HCT116 (cell line): ENCODE data around the gene UBASH3B. TPM values are rescaled to one million over a fixed set of nuclear protein-coding genes. Genes with fewer than 3 reads are reported as not detected.

ENCODE experiments used
- ATAC-seq: fragments of 200-7000 bp; cut with Tn5 transposase; 2 replicates; pipeline ENCODE4 v1.9.1; 2020; ENCODE audit warnings: mild to moderate bottlenecking, moderate library complexity
- BruUV-seq: library from RNA; stranded (reverse); fragments of 400-500 nt; replicated peaks from 2 replicates; lab custom pipeline; 2021; lab: Mats Ljungman, UMichigan
- CTCF ChIA-PET: fragments of 300-600 bp; sonication (Branson Sonifier 250); formaldehyde crosslinking; loops from one replicate; lab custom pipeline; 2021; ENCODE audit warnings: antibody characterized with exemption; lab: Charles Lee
- POLR2A ChIA-PET: fragments of 300-600, 350-600 bp; sonication (Branson Sonifier 250); formaldehyde crosslinking; loops from one replicate; lab custom pipeline; 2021; ENCODE audit warnings: antibody characterized with exemption; lab: Charles Lee
- RAD21 ChIA-PET, 2 experiments: fragments of 300-600 bp; sonication (Branson Sonifier 250); formaldehyde crosslinking; loops; one replicate each; lab custom pipeline; 2023; ENCODE audit warnings: low total read pairs in 2 of 2; ENCODE audit not compliant: uncharacterized antibody in 2 of 2, unreplicated experiment in 2 of 2, low non-redundant PET in 1 of 2; lab: Charles Lee
- DNase-seq: peaks from one replicate; pipeline ENCODE4 v3.0.0-alpha.2; 2010; ENCODE audit warnings: low read depth, low spot score
- H2AFZ ChIP-seq: fragments of 200-600 bp; shearing (Covaris generic), sonication (generic); 2 replicates; pipeline ENCODE4 v1.6.1; 2017; ENCODE audit warnings: low read depth, mixed run types, mixed read lengths, antibody characterized with exemption, low read length; ENCODE audit not compliant: poor library complexity, severe bottlenecking
- H3K27ac ChIP-seq: 2 replicates; pipeline ENCODE4 v1.5.1; 2012; ENCODE audit warnings: low read depth, low read length
- H3K27me3 ChIP-seq: fragments of 200-600 bp; sonication (generic); 2 replicates; pipeline ENCODE4 v1.6.1; 2016; ENCODE audit warnings: mixed run types, low read length, mixed read lengths; ENCODE audit not compliant: insufficient read depth
- H3K36me3 ChIP-seq, 2 experiments: fragments of 200-500 bp in 1 of 2; fragments of 200-600 bp in 1 of 2; sonication (Bioruptor generic) in 1 of 2; sonication (generic) in 1 of 2; 2 replicates each; pipeline versions ENCODE4 v1.5.1 to v1.6.1; 2014 to 2016; ENCODE audit warnings: low read length in 2 of 2, inconsistent platforms in 1 of 2, mixed read lengths in 1 of 2, mixed run types in 1 of 2; ENCODE audit not compliant: insufficient read depth in 2 of 2, control insufficient read depth in 1 of 2
- H3K4me1 ChIP-seq, 2 experiments: fragments of 200-600 bp in 1 of 2; sonication (generic) in 1 of 2; 2 replicates each; pipeline versions ENCODE4 v1.5.1 to v1.6.1; 2012 to 2017; ENCODE audit warnings: low read length in 2 of 2, inconsistent platforms in 1 of 2, mild to moderate bottlenecking in 1 of 2, mixed read lengths in 1 of 2, mixed run types in 1 of 2, moderate library complexity in 1 of 2; ENCODE audit not compliant: insufficient read depth in 2 of 2, control insufficient read depth in 1 of 2
- H3K4me2 ChIP-seq: fragments of 200-600 bp; sonication (generic); 2 replicates; pipeline ENCODE4 v1.6.1; 2017; ENCODE audit warnings: mixed run types, low read length, mixed read lengths
- H3K4me3 ChIP-seq, 2 experiments: fragments of 200-600 bp in 1 of 2; sonication (generic) in 1 of 2; replicated peaks in 1 of 2; 2 replicates each; pipeline ENCODE4 v1.5.1; 2011 to 2016; ENCODE audit warnings: low read length in 2 of 2, control low read depth in 1 of 2, low read depth in 1 of 2, mild to moderate bottlenecking in 1 of 2, mixed read lengths in 1 of 2, mixed run types in 1 of 2
- H3K79me2 ChIP-seq: fragments of 200-600 bp; sonication (generic); 2 replicates; pipeline ENCODE4 v1.6.1; 2017; ENCODE audit warnings: mild to moderate bottlenecking, mixed run types, low read length, moderate library complexity, mixed read lengths; ENCODE audit not compliant: insufficient read depth
- H3K9ac ChIP-seq: fragments of 200-600 bp; sonication (generic); 2 replicates; pipeline ENCODE4 v1.6.1; 2016; ENCODE audit warnings: low read length, mixed read lengths
- H3K9me2 ChIP-seq: fragments of 200-600 bp; sonication (generic), shearing (Covaris generic); 2 replicates; pipeline ENCODE4 v1.6.1; 2017; ENCODE audit warnings: mixed run types, mild to moderate bottlenecking, moderate library complexity; ENCODE audit not compliant: insufficient read depth
- H3K9me3 ChIP-seq, 2 experiments: fragments of 200-500 bp in 1 of 2; fragments of 200-600 bp in 1 of 2; sonication (Bioruptor generic) in 1 of 2; sonication (generic) in 1 of 2; 2 replicates each; pipeline ENCODE4 v1.6.1; 2014 to 2017; ENCODE audit warnings: low read length in 2 of 2, mixed read lengths in 2 of 2, inconsistent platforms in 1 of 2, low read depth in 1 of 2, mild to moderate bottlenecking in 1 of 2, mixed run types in 1 of 2, moderate library complexity in 1 of 2; ENCODE audit not compliant: control insufficient read depth in 1 of 2, insufficient read depth in 1 of 2
- H4K20me1 ChIP-seq: fragments of 200-600 bp; sonication (generic), shearing (Covaris generic); 2 replicates; pipeline ENCODE4 v1.6.1; 2017; ENCODE audit warnings: mixed run types, mild to moderate bottlenecking, moderate library complexity; ENCODE audit not compliant: insufficient read depth
- CBX3 ChIP-seq: IDR thresholded peaks from 2 replicates; pipeline ENCODE4 v1.6.1; 2012; ENCODE audit warnings: low read depth
- CEBPB ChIP-seq: IDR thresholded peaks from 2 replicates; pipeline ENCODE4 v1.6.1; 2012; ENCODE audit warnings: low read depth
- EGR1 ChIP-seq: IDR thresholded peaks from 2 replicates; pipeline ENCODE4 v1.6.1; 2012; ENCODE audit warnings: low read depth
- FOSL1 ChIP-seq: IDR thresholded peaks from 2 replicates; pipeline ENCODE4 v1.6.1; 2012; ENCODE audit warnings: low read depth
- JUND ChIP-seq: IDR thresholded peaks from 2 replicates; pipeline ENCODE4 v1.6.1; 2012
- MAX ChIP-seq: IDR thresholded peaks from 2 replicates; pipeline ENCODE4 v1.6.1; 2012
- POLR2AphosphoS5 ChIP-seq: IDR thresholded peaks from 2 replicates; pipeline ENCODE4 v1.6.1; 2011; ENCODE audit warnings: mild to moderate bottlenecking, low read depth, low read length, moderate library complexity
- RAD21 ChIP-seq: IDR thresholded peaks from 2 replicates; pipeline ENCODE4 v1.6.1; 2012; ENCODE audit warnings: low read depth, mild to moderate bottlenecking
- SIN3A ChIP-seq: IDR thresholded peaks from 2 replicates; pipeline ENCODE4 v1.6.1; 2012; ENCODE audit warnings: low read depth
- SP1 ChIP-seq: IDR thresholded peaks from 2 replicates; pipeline ENCODE4 v1.6.1; 2012; ENCODE audit warnings: low read depth
- SRF ChIP-seq: IDR thresholded peaks from 2 replicates; pipeline ENCODE4 v1.6.1; 2012; ENCODE audit warnings: low read depth
- TCF7L2 ChIP-seq: IDR thresholded peaks from 2 replicates; pipeline ENCODE4 v1.7.0; 2011; ENCODE audit warnings: borderline replicate concordance, inconsistent platforms; ENCODE audit not compliant: insufficient read depth, insufficient read length; ENCODE audit errors: extremely low read depth
- ZBTB33 ChIP-seq: IDR thresholded peaks from 2 replicates; pipeline ENCODE4 v1.6.1; 2011; ENCODE audit warnings: mild to moderate bottlenecking, low read length, moderate library complexity; ENCODE audit not compliant: insufficient replicate concordance; ENCODE audit errors: extremely low read depth
- ZFX ChIP-seq: fragments of 450-650 bp; IDR thresholded peaks from 2 replicates; pipeline ENCODE4 v1.6.1; 2017
- intact Hi-C: fragments of 100-400 bp; cut with micrococcal nuclease; formaldehyde crosslinking; loops from 2 replicates; pipeline ENCODE4 v1.10.0; 2022
- total RNA-seq: library from RNA; stranded (reverse); gene quantifications from one replicate; pipeline ENCODE4 v1.2.1, GENCODE V29; 2021; ENCODE audit not compliant: unreplicated experiment
- TF ChIP-seq, protein P1 (sequence below): IDR thresholded peaks from 2 replicates; pipeline ENCODE4 v1.6.1; 2012; ENCODE audit warnings: low read depth

UBASH3B gene
- total RNA-seq, 1 experiment from 2014 or later: 40.3 TPM

DNA sequence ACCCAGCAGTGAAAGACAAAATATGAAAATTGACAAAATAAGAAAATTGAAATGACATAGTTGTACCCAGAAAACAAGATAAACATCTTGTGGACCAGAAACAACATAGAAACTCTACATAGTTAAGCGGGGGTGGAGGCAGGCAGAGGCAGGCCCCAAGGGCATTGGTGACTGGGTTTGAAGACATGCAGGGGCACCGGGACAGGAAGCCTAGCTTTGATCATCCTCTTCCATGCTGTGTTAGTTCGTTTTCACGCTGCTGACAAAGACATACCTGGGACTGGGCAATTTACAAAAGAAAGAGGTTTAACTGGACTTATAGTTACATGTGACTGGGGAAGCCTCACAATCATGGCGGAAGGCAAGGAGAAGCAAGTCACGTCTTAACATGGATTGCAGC, 149.3 kb downstream of the UBASH3B start (continued):
- TF ChIP-seq SP1 (no peak), EGR1 (no peak), POLR2AphosphoS5 (no peak), MAX (no peak), RAD21 (no peak), CEBPB (no peak), ZBTB33 (no peak), FOSL1 (no peak), SIN3A (no peak)

DNA sequence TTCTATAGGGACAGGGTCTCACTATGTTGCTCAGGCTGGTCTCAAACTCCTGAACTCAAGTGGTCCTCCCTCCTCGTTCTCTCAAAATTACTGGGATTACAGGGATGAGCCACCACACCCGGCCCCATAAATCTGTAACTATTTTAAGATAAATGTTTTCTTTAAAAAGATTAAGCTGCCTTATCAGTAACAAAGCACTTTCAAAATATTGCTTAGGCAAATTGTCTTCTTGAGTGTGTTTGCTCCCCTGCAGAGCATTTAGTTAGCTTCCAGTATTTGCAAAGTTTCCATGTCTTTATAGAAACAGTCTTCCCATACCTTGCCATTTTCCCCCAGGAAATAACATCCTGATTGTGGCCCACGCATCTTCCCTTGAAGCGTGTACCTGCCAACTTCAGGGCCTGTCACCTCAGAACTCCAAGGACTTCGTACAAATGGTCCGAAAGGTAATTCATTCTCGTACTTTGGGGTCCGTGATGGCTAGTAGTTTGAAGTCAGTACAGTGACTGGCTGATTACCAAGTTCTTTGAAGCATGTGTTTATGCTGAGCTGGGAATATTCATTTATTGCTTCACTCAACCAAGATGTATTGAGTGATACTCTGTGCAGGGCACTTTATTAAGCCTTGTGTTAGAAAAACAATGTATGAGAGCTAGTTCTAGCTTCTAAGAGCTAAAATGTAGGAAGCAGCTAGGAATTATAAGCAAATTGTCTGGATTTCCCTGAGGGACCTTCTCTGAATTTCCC, 152.4 kb downstream of the UBASH3B start:
- Histone ChIP-seq H4K20me1 (no peaks in the 10 kb centered on the region), H3K36me3 (peaks cover 0 to 4% of the 10 kb centered on the region in 2 experiments; a peak in 1 of 4 replicates), H3K4me2 (no peak overlapping the region), H3K4me1 (peaks cover 0 to 24% of the 10 kb centered on the region in 2 experiments; a peak in 1 of 4 replicates), H2AFZ (no peak overlapping the region), H3K9me2 (no peaks in the 10 kb centered on the region), H3K4me3 (no peak overlapping the region), H3K27ac (no peak overlapping the region), H3K9ac (no peak overlapping the region), H3K27me3 (no peaks in the 10 kb centered on the region), H3K79me2 (no peaks in the 10 kb centered on the region)
- intact Hi-C loops: no loop called here
- ChIA-PET POLR2A (no interaction called here), RAD21 (no interaction called here)
- no TSS peak for BruUV-seq
- no peak for DNase-seq
- no peak for ATAC-seq
- TF ChIP-seq EGR1 (no peak), SRF (no peak), CEBPB (no peak), JUND (no peak), ZBTB33 (no peak), FOSL1 (no peak), CBX3 (no peak), SIN3A (no peak), TCF7L2 (no peak), ZFX (no peak)
- TF ChIP-seq, protein P1, sequence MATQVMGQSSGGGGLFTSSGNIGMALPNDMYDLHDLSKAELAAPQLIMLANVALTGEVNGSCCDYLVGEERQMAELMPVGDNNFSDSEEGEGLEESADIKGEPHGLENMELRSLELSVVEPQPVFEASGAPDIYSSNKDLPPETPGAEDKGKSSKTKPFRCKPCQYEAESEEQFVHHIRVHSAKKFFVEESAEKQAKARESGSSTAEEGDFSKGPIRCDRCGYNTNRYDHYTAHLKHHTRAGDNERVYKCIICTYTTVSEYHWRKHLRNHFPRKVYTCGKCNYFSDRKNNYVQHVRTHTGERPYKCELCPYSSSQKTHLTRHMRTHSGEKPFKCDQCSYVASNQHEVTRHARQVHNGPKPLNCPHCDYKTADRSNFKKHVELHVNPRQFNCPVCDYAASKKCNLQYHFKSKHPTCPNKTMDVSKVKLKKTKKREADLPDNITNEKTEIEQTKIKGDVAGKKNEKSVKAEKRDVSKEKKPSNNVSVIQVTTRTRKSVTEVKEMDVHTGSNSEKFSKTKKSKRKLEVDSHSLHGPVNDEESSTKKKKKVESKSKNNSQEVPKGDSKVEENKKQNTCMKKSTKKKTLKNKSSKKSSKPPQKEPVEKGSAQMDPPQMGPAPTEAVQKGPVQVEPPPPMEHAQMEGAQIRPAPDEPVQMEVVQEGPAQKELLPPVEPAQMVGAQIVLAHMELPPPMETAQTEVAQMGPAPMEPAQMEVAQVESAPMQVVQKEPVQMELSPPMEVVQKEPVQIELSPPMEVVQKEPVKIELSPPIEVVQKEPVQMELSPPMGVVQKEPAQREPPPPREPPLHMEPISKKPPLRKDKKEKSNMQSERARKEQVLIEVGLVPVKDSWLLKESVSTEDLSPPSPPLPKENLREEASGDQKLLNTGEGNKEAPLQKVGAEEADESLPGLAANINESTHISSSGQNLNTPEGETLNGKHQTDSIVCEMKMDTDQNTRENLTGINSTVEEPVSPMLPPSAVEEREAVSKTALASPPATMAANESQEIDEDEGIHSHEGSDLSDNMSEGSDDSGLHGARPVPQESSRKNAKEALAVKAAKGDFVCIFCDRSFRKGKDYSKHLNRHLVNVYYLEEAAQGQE: no peak
- TF ChIP-seq, all 23 proteins: peak for 0
- no peaks in the 10 kb centered on the region for H3K9me3 ChIP-seq
- CTCF ChIA-PET: interaction anchor here (1.6 kb wide), 1 partner anchor 13 kb away, joined by 5 read pairs; no protein-coding TSS in a partner anchor
